ENCODE data around the gene CACNG8. TPM values are rescaled to one million over a fixed set of nuclear protein-coding genes. Genes with fewer than 3 reads are reported as not detected.
A peak's percentile ranks its signal among the peaks of the same experiment; 100 is the strongest.

The CACNG8 gene
- total RNA-seq, 2 experiments from 2014 or later = not detected

DNA sequence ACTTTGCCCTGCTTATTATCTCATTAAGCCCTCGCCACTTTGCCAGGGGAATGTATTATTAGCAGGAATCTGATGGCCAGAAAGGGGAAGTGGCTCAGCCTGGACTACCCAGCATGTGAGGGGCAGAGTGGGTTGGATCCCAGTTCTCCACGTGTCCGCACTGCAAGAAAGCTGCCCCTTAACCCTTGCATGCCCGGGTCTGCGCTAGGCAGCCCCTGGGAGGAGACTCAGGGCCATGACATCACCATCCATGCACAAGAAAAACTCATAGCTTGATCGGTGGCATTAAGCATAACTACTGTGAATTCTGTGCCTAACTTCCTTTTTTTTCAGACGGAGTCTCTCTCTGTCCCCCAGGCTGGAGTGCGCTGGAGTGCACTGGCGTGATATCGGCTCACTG, 8.9 kb downstream of the CACNG8 start:
- Mint-ChIP-seq H3K4me3 (no peak overlapping the region), H3K36me3 (ENCODE audit: low read depth) (no peaks in the 10 kb centered on the region), H3K27ac (no peak overlapping the region), H3K9me3 (no peaks in the 10 kb centered on the region), H3K27me3 (ENCODE audit: low read depth) (peaks cover 29% of the 10 kb centered on the region), H3K4me1 (ENCODE audit: low read depth) (no peaks in the 10 kb centered on the region)
- no peak for DNase-seq
- CTCF ChIA-PET = interaction anchor here (0.7 kb wide), 1 partner anchor 165 kb away, joined by 3 read pairs; no protein-coding TSS in a partner anchor
- intact Hi-C loops (cut with micrococcal nuclease) = no loop called here

GRCh38 chr19:53977429-53977990, 14.8 kb downstream of the CACNG8 start:
- Mint-ChIP-seq H3K36me3 (ENCODE audit: low read depth) (peaks cover 2% of the 10 kb centered on the region), H3K9me3 (no peaks in the 10 kb centered on the region), H3K4me1 (ENCODE audit: low read depth) (peaks cover 33% of the 10 kb centered on the region), H3K4me3 (peak overlapping the region; percentile 42), H3K27me3 (ENCODE audit: low read depth) (peaks cover 60% of the 10 kb centered on the region), H3K27ac (no peak overlapping the region)
- peak; percentile 76 for DNase-seq
- CTCF ChIA-PET = interaction anchor here (0.8 kb wide), 1 partner anchor 48 kb away, joined by 7 read pairs; no protein-coding TSS in a partner anchor
- intact Hi-C loops (cut with micrococcal nuclease) = no loop called here

GRCh38 chr19:53977991-53978731, 15.4 kb downstream of the CACNG8 start:
- Mint-ChIP-seq H3K9me3 (no peaks in the 10 kb centered on the region), H3K27me3 (ENCODE audit: low read depth) (peaks cover 56% of the 10 kb centered on the region), H3K27ac (no peak overlapping the region), H3K36me3 (ENCODE audit: low read depth) (peaks cover 2% of the 10 kb centered on the region), H3K4me3 (peak overlapping the region; percentile 42), H3K4me1 (ENCODE audit: low read depth) (peaks cover 33% of the 10 kb centered on the region)
- intact Hi-C loops (cut with micrococcal nuclease) = no loop called here
- CTCF ChIA-PET = no interaction called here
- peak; percentile 47 for DNase-seq

DNA sequence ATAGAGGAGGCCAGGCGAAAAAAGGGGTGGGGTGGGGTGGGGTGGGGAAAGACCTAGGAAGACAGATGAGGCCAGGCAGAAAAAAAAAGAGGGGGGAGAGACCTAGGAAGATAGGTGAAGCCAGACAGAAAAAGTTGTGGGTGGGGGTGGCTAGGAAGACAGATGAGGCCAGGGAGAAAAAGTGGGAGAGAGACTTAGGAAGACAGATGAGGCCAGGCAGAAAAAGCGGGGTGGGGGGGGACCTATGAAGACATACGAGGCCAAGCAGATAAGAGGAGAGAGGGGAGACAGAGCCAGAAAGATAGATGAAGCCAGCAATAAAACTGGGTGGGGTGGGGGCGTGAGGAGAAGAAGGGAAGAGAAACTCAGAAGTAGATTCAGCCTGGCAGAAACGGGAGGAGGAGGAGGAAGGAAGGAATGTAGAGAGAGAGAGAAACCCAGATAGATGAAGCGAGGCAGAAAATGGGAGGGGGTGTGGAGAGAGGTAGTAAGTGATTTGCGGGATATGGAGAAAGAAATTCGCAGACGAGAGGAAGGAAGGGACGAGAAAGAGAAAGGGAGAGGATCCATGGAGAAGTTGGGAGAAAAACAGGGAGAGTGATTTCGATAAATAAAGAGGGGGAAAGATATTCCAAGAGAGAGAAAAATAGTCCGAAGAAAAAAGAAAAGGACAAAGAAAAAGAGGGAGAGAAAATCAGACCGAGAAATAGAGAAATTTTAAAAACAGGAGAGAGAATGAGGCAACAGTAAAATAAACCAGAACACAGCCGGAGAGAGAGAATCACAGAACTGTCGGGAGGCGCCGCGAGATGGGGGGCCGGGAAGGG, 16.5 kb downstream of the CACNG8 start:
- H3K4me1 Mint-ChIP-seq (ENCODE audit: low read depth) = peaks cover 33% of the 10 kb centered on the region
- H3K9me3 Mint-ChIP-seq = no peaks in the 10 kb centered on the region
- CTCF ChIA-PET = no interaction called here
- H3K4me3 Mint-ChIP-seq = peak overlapping the region; percentile 60
- DNase-seq = no peak
- peaks cover 2% of the 10 kb centered on the region for H3K36me3 Mint-ChIP-seq (ENCODE audit: low read depth)
- intact Hi-C loops (cut with micrococcal nuclease) = no loop called here
- H3K27me3 Mint-ChIP-seq (ENCODE audit: low read depth) = peaks cover 56% of the 10 kb centered on the region
- no peak overlapping the region for H3K27ac Mint-ChIP-seq

DNA sequence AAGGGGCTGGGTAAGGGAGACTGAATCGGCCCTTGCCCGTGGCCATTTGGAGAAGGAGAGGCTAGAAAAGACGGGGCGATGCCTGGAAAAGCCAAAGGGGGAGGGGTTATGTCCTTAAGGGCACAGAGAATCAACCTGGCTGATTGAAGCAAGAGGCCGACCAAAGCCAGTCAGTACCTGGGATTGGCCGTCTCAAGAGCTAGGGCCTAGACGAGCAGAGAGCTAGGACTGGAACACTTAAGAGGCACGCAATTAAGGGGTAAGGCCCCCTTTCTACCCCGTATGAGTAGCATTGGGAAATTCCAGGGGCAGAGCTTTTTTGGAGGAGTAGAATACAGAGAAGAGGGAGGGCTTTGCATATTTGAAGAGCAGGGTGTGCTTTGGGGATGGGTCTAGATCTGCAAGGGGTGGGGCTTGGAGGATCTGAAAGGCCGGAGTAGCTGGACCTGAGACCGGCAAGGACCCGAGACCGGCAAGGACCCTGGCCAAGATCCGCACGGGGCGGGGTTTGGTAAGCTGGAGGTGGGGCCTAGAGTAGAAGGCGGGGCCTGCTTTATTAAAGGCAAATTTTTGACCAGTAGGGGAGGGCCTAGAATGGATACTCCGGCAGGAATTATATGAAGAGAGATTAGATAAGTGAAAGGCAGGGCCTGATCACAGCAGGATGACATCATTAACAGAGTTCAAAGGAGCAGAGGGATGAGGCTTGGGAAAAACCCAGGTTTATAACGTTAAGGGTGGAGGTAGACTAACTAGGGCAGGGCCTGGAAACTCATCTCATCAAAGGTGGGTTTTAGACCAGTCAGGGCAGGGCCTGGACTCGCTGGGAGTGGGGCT, 18.0 kb downstream of the CACNG8 start:
- Mint-ChIP-seq H3K9me3 (no peaks in the 10 kb centered on the region), H3K4me3 (peak overlapping the region; percentile 60), H3K4me1 (ENCODE audit: low read depth) (peaks cover 33% of the 10 kb centered on the region), H3K27ac (no peak overlapping the region), H3K36me3 (ENCODE audit: low read depth) (peaks cover 2% of the 10 kb centered on the region), H3K27me3 (ENCODE audit: low read depth) (peaks cover 51% of the 10 kb centered on the region)
- DNase-seq = no peak
- intact Hi-C loops (cut with micrococcal nuclease) = no loop called here
- CTCF ChIA-PET = interaction anchor here (1.1 kb wide), 1 partner anchor 43 kb away, joined by 3 read pairs; no protein-coding TSS in a partner anchor

DNA sequence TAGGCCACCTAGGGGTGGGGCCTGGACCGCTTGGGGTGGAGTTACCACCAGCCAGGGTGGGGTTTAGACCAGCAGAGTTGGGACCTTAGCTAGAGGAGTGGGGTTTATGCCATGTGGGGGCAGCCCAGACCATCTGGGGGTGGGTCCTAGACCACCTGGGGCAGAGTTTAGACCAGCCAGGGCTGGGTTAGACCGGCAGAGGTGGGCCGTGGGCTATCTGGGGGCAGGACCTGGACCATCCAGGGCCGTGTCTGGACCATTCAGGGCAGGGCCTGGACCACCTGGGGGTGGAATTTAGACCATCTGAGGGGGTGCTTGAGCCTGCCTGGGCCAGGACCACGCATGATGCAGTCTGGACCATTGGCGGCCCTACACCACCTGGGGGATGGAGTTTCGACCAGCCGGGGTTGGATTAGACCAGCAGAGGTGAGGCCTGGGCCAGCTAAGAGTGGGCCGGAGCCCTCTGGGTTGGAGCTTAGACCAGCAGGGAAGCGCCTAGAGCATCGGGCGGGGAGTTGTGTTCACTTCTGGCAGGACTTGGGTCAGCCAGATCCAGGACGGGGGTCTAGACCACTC, 18.7 kb downstream of the CACNG8 start:
- DNase-seq = no peak
- Mint-ChIP-seq H3K36me3 (ENCODE audit: low read depth) (peaks cover 2% of the 10 kb centered on the region), H3K9me3 (no peaks in the 10 kb centered on the region), H3K4me1 (ENCODE audit: low read depth) (peaks cover 33% of the 10 kb centered on the region), H3K27ac (no peak overlapping the region), H3K4me3 (no peak overlapping the region), H3K27me3 (ENCODE audit: low read depth) (peaks cover 44% of the 10 kb centered on the region)
- CTCF ChIA-PET = no interaction called here
- intact Hi-C loops (cut with micrococcal nuclease) = no loop called here

- H3K4me3 Mint-ChIP-seq = no peak overlapping the region
- H3K36me3 Mint-ChIP-seq (ENCODE audit: low read depth) = peaks cover 2% of the 10 kb centered on the region
- no peaks in the 10 kb centered on the region for H3K9me3 Mint-ChIP-seq
- intact Hi-C loops (cut with micrococcal nuclease) = no loop called here
- DNase-seq = no peak
- CTCF ChIA-PET = no interaction called here
- H3K27me3 Mint-ChIP-seq (ENCODE audit: low read depth) = peaks cover 40% of the 10 kb centered on the region
- peaks cover 33% of the 10 kb centered on the region for H3K4me1 Mint-ChIP-seq (ENCODE audit: low read depth)
- no peak overlapping the region for H3K27ac Mint-ChIP-seq
Measured at GRCh38 chr19:53982001-53982451, 19.3 kb downstream of the CACNG8 start.

DNA sequence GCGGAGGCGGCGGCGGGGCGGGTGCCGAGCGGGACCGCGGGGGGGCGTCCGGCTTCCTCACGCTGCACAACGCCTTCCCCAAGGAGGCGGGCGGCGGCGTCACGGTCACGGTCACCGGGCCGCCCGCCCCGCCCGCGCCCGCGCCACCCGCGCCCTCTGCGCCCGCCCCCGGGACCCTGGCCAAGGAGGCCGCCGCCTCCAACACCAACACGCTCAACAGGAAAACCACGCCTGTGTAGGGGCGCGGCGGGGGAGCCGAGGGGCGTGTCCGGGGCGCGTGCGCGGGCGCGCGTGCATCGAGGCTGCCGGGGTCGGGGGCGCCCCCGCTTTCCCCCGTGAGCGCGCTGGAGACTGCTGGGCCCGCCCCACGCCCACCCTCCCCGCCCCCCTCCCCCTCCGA, 19.9 kb downstream of the CACNG8 start:
- no peak for DNase-seq
- peaks cover 32% of the 10 kb centered on the region for H3K4me1 Mint-ChIP-seq (ENCODE audit: low read depth)
- peaks cover 37% of the 10 kb centered on the region for H3K27me3 Mint-ChIP-seq (ENCODE audit: low read depth)
- no peak overlapping the region for H3K4me3 Mint-ChIP-seq
- intact Hi-C loops (cut with micrococcal nuclease) = no loop called here
- peaks cover 2% of the 10 kb centered on the region for H3K36me3 Mint-ChIP-seq (ENCODE audit: low read depth)
- CTCF ChIA-PET = no interaction called here
- no peaks in the 10 kb centered on the region for H3K9me3 Mint-ChIP-seq
- H3K27ac Mint-ChIP-seq = no peak overlapping the region

GRCh38 chr19:53983457-53984289, 20.9 kb downstream of the CACNG8 start:
- H3K9me3 Mint-ChIP-seq = no peaks in the 10 kb centered on the region
- peaks cover 30% of the 10 kb centered on the region for H3K27me3 Mint-ChIP-seq (ENCODE audit: low read depth)
- intact Hi-C loops (cut with micrococcal nuclease) = no loop called here
- H3K27ac Mint-ChIP-seq = no peak overlapping the region
- peaks cover 2% of the 10 kb centered on the region for H3K36me3 Mint-ChIP-seq (ENCODE audit: low read depth)
- peaks cover 24% of the 10 kb centered on the region for H3K4me1 Mint-ChIP-seq (ENCODE audit: low read depth)
- DNase-seq = no peak
- CTCF ChIA-PET = interaction anchor here (0.6 kb wide), 1 partner anchor 125 kb away, joined by 6 read pairs; no protein-coding TSS in a partner anchor
- no peak overlapping the region for H3K4me3 Mint-ChIP-seq

DNA sequence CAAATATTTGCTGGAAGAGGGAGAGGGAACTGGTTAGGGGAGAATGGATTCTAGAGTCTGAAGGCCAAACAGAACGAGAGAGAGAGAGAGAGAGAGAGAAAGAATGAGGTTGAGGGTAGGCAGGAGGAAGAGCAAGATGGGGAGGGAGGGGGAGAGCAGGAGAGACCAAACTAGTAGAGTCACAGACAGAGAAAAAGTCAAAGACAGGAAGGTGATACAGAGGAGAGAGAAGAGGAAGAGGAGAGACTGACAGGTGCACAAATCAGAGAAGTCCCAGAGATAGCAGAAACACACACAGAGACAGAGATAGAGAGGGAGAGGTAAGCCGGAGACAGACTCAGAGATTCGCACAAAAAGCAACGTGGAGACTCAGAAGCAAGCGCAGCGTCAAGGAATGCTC, 23.1 kb downstream of the CACNG8 start:
- DNase-seq = no peak
- Mint-ChIP-seq H3K27ac (no peak overlapping the region), H3K9me3 (no peaks in the 10 kb centered on the region), H3K36me3 (ENCODE audit: low read depth) (no peaks in the 10 kb centered on the region), H3K27me3 (ENCODE audit: low read depth) (peaks cover 17% of the 10 kb centered on the region), H3K4me1 (ENCODE audit: low read depth) (peaks cover 6% of the 10 kb centered on the region), H3K4me3 (no peak overlapping the region)
- CTCF ChIA-PET = no interaction called here
- intact Hi-C loops (cut with micrococcal nuclease) = no loop called here

- Mint-ChIP-seq H3K4me3 (no peak overlapping the region), H3K27me3 (ENCODE audit: low read depth) (peaks cover 25% of the 10 kb centered on the region), H3K36me3 (ENCODE audit: low read depth) (no peaks in the 10 kb centered on the region), H3K9me3 (no peaks in the 10 kb centered on the region), H3K4me1 (ENCODE audit: low read depth) (peaks cover 8% of the 10 kb centered on the region), H3K27ac (no peak overlapping the region)
- intact Hi-C loops (cut with micrococcal nuclease) = no loop called here
- CTCF ChIA-PET = no interaction called here
- DNase-seq = no peak
Measured at GRCh38 chr19:53988981-53989380, 26.2 kb downstream of the CACNG8 start.
